Measurements from ENCODE around the gene CDK3. TPM values are rescaled to one million over a fixed set of nuclear protein-coding genes. Genes with fewer than 3 reads are reported as not detected.

Gene CDK3
- total RNA-seq, 1 experiment from 2014 or later = 11.9 TPM

DNA sequence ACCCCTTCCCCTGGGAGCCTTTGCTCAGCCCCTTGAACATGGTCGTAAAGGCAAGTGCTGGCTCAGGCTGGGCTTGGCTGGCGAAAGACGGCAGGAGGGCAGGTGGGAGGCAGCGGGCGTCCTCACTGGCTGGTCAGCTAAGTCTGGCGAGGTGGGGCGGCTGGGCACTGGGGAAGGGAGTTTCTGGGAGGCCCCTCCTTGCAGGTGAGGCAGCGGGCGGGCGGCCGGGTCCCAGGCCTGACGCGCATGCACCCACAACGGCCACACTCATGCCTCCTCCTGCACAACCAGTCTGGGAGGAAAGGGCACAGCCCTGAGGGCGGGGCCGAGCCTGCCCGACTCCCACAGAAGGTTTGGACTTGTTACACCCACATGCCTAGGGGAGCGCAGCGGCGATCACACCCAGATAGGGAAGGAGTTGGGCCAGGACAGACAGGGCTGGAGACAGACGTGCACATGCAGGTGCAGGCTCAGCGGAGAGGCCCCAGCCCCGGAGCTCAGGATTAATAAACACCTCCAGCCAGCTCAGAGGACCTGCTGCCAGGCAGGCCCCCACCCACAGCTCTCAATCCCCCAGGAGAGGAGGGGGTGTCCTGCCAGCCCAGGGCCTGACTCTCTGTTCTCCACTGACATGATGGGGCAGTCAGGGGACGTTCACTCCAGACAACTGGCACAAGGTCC lies 26.6 kb downstream of the CDK3 start, which contains the start of gene EVPL:
Gene EVPL, minus strand, starts transcription at position 148 of the 681 bp plus-strand sequence. Its CDS starts 108 bp downstream, at position 40.
- CTCF ChIA-PET = interaction anchor here (0.9 kb wide), 1 partner anchor 13 kb away, joined by 3 read pairs; no protein-coding TSS in a partner anchor
- no peaks in the 10 kb centered on the region for H3K9me3 ChIP-seq (ENCODE audit: control insufficient read depth, insufficient read depth, low read depth, low read length)
- peak; percentile 93 for ATAC-seq
- 0 out of 2 replicates have a peak, but pooled peaks have one; percentile 25 for TF ChIP-seq POLR2AphosphoS5 (IDR thresholded peaks at IDR 0.05; ENCODE audit: low read depth, low read length)
- TF ChIP-seq, protein P1, sequence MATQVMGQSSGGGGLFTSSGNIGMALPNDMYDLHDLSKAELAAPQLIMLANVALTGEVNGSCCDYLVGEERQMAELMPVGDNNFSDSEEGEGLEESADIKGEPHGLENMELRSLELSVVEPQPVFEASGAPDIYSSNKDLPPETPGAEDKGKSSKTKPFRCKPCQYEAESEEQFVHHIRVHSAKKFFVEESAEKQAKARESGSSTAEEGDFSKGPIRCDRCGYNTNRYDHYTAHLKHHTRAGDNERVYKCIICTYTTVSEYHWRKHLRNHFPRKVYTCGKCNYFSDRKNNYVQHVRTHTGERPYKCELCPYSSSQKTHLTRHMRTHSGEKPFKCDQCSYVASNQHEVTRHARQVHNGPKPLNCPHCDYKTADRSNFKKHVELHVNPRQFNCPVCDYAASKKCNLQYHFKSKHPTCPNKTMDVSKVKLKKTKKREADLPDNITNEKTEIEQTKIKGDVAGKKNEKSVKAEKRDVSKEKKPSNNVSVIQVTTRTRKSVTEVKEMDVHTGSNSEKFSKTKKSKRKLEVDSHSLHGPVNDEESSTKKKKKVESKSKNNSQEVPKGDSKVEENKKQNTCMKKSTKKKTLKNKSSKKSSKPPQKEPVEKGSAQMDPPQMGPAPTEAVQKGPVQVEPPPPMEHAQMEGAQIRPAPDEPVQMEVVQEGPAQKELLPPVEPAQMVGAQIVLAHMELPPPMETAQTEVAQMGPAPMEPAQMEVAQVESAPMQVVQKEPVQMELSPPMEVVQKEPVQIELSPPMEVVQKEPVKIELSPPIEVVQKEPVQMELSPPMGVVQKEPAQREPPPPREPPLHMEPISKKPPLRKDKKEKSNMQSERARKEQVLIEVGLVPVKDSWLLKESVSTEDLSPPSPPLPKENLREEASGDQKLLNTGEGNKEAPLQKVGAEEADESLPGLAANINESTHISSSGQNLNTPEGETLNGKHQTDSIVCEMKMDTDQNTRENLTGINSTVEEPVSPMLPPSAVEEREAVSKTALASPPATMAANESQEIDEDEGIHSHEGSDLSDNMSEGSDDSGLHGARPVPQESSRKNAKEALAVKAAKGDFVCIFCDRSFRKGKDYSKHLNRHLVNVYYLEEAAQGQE (IDR thresholded peaks at IDR 0.05; ENCODE audit: insufficient read depth in 1 of 2, low read depth in 2 of 2, low read length in 1 of 2) = no peak
- no TSS peak for BruUV-seq (replicated peaks)
- H3K4me1 ChIP-seq (ENCODE audit: control insufficient read depth, insufficient read depth, low read length) = peaks cover 27% of the 10 kb centered on the region
- in situ Hi-C loops (cut with HindIII; ENCODE audit: low pct_unique_long_range_greater_than_20kb, low sequenced_read_pairs) (no loop called here), intact Hi-C loops (cut with micrococcal nuclease; ENCODE audit: unreplicated experiment) (no loop called here)
- no peak for DNase-seq (ENCODE audit: low read depth, low spot score)
- POLR2A ChIA-PET = interaction anchor here (0.5 kb wide), 1 partner anchor 242 kb away, joined by 3 read pairs; no protein-coding TSS in a partner anchor
- H3K36me3 ChIP-seq (ENCODE audit: control insufficient read depth, insufficient read depth, low read length) = peaks cover 3% of the 10 kb centered on the region
- H3K27me3 ChIP-seq (ENCODE audit: control insufficient read depth, insufficient read depth, low read length) = no peaks in the 10 kb centered on the region
- H3K27ac ChIP-seq (ENCODE audit: low read length) = peak within 1 kb of the TSS; percentile 84
- H3K4me3 ChIP-seq (ENCODE audit: low read depth in 2 of 2, low read length in 2 of 2) = peak within 1 kb of the TSS; percentile 59 to 63

DNA sequence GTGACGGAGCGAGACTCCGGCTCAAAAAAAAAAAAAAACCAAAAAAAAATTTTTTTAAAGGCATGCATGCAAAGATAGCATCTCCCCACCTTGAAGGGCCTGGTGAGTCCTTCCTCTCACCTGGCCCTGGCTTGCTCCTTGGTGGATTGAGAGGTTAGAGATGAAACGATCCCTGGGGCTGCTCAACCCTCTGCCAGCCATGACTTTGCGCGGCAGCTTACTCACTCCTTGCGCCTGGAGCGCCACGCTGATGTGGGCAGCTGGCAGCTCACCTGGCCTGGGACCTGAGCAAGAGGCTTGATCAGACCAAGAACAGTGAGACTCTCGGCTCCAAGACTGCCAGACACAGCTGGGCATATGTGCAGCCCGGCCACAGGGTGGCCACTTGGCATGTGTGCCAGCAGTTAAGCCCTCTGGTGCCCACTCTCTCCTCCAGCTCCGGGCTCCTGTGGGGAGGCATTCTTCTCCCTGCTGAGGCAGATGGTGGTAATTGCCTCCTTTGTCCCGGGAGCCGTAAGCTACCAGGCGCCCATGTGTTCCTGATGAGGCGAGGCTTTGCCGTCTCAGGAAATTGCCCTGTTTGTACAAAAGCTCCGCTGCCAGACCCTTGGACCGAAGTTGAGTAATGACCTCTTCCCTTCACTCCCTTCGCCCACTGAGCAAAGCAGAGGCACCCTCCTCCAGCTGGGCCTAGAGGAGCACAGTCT lies 31.6 kb downstream of the CDK3 start:
- ChIA-PET POLR2A (interaction anchor here (0.6 kb wide), 1 partner anchor 21 kb away, joined by 3 read pairs; no protein-coding TSS in a partner anchor), CTCF (interaction anchor here (0.7 kb wide), 1 partner anchor 1189 kb away, joined by 6 read pairs; no protein-coding TSS in a partner anchor)
- no TSS peak for BruUV-seq (replicated peaks)
- H3K4me1 ChIP-seq (ENCODE audit: control insufficient read depth, insufficient read depth, low read length) = peaks cover 27% of the 10 kb centered on the region
- no peaks in the 10 kb centered on the region for H3K36me3 ChIP-seq (ENCODE audit: control insufficient read depth, insufficient read depth, low read length)
- in situ Hi-C loops (cut with HindIII; ENCODE audit: low pct_unique_long_range_greater_than_20kb, low sequenced_read_pairs) = no loop called here
- TF ChIP-seq TCF7L2 (IDR thresholded peaks at IDR 0.05; ENCODE audit: low read depth, low read length) (no peak), SIN3A (IDR thresholded peaks at IDR 0.05; ENCODE audit: borderline replicate concordance, insufficient read depth, low read depth, low read length) (no peak), POLR2AphosphoS5 (IDR thresholded peaks at IDR 0.05; ENCODE audit: low read depth, low read length) (no peak)
- TF ChIP-seq, protein P2, sequence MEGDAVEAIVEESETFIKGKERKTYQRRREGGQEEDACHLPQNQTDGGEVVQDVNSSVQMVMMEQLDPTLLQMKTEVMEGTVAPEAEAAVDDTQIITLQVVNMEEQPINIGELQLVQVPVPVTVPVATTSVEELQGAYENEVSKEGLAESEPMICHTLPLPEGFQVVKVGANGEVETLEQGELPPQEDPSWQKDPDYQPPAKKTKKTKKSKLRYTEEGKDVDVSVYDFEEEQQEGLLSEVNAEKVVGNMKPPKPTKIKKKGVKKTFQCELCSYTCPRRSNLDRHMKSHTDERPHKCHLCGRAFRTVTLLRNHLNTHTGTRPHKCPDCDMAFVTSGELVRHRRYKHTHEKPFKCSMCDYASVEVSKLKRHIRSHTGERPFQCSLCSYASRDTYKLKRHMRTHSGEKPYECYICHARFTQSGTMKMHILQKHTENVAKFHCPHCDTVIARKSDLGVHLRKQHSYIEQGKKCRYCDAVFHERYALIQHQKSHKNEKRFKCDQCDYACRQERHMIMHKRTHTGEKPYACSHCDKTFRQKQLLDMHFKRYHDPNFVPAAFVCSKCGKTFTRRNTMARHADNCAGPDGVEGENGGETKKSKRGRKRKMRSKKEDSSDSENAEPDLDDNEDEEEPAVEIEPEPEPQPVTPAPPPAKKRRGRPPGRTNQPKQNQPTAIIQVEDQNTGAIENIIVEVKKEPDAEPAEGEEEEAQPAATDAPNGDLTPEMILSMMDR (IDR thresholded peaks at IDR 0.05) = no peak
- TF ChIP-seq, protein P1 (IDR thresholded peaks at IDR 0.05; ENCODE audit: insufficient read depth in 1 of 2, low read depth in 2 of 2, low read length in 1 of 2) = no peak
- H3K4me3 ChIP-seq (ENCODE audit: low read depth in 2 of 2, low read length in 2 of 2) = no peak overlapping the region
- H3K27ac ChIP-seq (ENCODE audit: low read length) = no peak overlapping the region
- no peak for DNase-seq (ENCODE audit: low read depth, low spot score)
- H3K9me3 ChIP-seq (ENCODE audit: control insufficient read depth, insufficient read depth, low read depth, low read length) = no peaks in the 10 kb centered on the region
- no peak for ATAC-seq
- intact Hi-C loops (cut with micrococcal nuclease; ENCODE audit: unreplicated experiment) = no loop called here
- no peaks in the 10 kb centered on the region for H3K27me3 ChIP-seq (ENCODE audit: control insufficient read depth, insufficient read depth, low read length)
